HG03159 (cell line): ENCODE data around the gene CIZ1.

Source experiments
- ATAC-seq: cut with Tn5 transposase; IDR thresholded peaks from one replicate; pipeline ENCODE4 v1.9.1; 2021; ENCODE audit warnings: mild to moderate bottlenecking, moderate library complexity; ENCODE audit not compliant: unreplicated experiment

The CIZ1 gene

DNA sequence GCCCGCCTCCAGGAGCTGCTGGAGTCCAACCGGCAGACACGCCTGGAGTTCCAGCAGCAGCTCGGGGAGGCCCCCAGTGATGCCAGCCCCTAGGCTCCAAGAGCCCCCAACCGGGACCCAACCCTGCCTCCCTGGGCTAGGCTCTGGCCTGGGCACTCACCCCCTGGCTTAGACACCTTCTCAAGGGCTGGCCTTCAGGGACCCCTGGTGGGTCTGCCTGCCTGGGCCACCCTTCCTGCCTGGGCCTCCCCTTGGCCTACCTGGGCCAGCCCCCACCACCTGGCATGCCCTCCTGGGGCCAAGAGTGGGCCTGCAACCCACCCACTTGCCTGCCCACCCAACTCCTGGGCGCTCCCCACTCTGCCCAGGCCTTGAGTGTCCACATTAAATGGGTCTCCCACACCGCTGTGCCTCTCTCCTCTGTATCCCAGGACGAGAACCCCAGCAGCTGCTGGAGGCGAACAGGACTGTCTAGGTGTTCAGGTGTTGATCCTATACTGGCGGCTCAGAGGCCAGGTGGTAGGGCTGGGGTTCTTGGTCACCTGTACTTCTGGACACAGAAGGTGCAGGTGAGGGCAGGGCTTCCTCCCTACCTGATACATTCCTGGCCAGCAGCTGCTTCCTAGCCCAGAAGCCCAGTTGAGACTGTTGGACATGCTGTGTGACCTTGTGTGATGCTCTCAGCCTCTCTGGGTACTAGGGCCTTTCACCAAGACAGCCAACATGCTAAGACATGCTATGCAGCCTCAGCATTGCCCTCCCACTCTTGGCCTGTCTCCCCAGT, 27.7 kb downstream of the CIZ1 start:
- no peak for ATAC-seq

DNA sequence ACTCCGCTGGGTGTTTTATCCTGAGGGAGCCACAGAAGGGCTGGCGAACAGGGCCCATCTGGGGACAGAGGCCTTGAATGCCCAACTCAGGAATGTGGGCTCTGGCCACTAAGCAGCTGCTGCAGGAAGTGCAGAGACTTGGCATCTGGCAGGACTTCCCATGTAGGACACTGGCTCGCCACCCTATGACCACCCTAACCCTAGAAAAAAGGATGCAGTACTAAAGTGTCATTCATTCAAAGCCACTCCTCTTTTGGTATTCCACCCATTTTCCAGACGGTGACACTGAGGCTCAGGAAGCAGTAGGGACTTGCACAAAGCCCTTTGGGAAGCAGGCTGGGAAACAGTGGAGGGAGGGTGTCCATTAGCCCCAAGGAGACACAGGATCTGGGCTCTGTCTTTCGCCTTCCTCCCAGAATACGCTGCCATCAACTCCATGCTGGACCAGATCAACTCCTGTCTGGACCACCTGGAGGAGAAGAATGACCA, 28.3 kb downstream of the CIZ1 start:
- no peak for ATAC-seq

DNA sequence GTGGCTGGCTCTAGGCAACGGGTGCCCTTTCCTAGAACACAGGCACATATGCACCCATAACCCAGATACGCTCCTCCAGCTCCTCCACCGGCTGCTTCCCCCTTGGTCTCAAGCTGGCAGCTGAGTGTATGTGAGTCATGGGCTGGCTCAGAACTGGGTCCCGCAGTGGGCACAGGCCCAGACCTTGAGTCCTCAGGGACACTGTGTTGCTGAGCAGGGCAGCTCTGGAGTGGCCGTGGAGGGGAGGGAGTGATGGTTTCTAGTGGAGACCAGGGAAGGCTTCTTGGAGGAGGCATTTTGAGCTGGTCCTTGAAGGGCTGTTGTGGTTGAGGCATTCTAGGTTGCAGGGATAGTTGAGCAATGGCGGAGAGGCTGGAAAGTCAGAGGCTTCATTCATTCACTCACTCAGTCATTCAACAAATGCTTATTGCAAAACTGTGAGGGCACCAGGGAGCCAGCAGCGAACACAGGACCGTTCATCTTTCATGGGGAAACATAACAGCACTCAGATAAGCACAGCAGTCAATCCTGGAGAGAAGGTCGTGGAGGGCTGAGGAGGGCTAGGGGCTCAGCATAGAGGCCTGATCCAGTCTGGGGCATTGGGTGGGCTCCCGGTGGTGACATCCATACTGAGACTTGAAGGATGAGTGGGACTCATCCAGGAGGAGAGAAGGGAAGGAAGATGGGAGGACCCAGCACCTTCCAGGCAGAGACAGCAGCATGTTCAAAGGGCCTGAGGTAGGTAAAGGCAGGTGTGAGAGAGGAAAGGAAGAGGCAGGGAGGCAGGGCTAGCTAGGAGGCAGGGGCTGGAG, 29.0 kb downstream of the CIZ1 start:
- no peak for ATAC-seq

GRCh38 chr9:128161215-128161902, 30.0 kb downstream of the CIZ1 start:
- no peak for ATAC-seq

DNA sequence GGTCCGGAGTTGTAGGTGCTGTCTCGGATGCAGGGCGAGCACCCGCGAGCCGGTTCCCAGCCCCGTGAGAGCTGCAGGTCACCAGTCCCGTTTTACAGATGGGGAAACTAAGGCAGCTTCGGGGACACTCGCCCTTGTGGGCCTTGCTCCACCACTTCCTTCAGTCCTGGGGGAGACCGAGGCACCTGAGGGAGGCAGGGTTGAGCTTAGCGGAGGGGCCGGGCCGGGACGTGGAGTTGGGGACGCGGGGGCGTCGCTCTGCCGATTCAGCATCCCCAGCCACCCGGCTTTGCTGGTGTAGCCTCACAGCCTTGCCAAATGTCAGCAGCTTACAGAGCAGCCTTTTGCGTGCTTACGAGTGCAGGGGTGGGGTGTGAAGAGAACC, 30.8 kb downstream of the CIZ1 start:
- ATAC-seq = peak; percentile 18

- ATAC-seq = peak; percentile 79
Measured at GRCh38 chr9:128159784-128160602, 31.4 kb downstream of the CIZ1 start, which contains the start of gene BBLN. TSS of gene BBLN (plus strand) at chr9:128160265. CDS start at chr9:128160408, 143 bp downstream.

DNA sequence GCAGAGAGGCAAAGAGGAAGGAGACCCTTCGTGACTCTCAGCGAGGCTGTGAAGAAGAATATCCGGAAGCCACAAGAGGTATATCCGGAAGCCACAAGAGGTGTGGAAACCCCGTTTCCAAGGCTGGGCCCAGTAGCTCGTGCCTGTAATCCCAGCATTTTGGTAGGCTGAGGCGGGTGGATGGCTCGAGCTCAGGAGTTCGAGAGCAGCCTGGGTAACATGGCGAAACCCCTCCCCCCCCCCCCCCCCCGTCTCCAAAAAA, 31.9 kb downstream of the CIZ1 start:
- peak; percentile 4 for ATAC-seq

DNA sequence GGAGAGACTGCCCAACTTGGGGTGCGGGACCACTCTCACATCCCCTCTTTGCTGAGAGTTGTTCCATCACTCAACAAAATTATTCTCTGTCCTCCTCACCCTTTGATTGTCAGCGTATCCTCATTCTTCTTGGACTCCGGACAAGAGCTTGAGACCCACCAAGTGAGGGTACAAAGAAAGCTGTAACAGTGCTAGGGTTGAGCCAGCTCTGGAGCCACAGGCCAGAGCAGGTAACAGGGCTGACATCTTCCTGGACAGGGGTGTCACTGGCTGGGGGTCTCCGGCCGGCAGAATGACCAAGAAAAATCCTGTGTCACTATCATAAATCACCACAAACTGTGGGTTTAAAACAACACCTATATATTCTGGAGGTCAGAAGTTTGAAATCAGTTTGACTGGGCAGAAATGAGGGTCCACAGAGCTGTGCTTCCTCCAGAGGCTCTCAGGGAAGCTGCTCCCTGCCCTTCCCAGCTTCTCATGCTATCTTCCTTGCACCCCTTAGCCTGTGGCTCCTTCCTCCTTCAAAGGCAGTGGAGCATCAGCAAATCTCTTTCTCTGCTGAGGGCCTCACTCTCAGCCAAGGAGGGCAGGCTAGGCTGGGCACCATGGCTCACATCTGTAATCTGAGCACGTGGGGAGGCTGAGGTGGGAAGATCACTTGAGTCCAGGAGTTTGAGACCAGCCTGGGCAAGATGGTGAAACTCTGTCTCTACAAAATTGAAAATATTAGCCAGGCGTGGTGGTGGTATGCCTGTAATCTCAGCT, 35.5 kb downstream of the CIZ1 start:
- no peak for ATAC-seq

- no peak for ATAC-seq
Measured at GRCh38 chr9:128153947-128154695, 37.3 kb downstream of the CIZ1 start.

DNA sequence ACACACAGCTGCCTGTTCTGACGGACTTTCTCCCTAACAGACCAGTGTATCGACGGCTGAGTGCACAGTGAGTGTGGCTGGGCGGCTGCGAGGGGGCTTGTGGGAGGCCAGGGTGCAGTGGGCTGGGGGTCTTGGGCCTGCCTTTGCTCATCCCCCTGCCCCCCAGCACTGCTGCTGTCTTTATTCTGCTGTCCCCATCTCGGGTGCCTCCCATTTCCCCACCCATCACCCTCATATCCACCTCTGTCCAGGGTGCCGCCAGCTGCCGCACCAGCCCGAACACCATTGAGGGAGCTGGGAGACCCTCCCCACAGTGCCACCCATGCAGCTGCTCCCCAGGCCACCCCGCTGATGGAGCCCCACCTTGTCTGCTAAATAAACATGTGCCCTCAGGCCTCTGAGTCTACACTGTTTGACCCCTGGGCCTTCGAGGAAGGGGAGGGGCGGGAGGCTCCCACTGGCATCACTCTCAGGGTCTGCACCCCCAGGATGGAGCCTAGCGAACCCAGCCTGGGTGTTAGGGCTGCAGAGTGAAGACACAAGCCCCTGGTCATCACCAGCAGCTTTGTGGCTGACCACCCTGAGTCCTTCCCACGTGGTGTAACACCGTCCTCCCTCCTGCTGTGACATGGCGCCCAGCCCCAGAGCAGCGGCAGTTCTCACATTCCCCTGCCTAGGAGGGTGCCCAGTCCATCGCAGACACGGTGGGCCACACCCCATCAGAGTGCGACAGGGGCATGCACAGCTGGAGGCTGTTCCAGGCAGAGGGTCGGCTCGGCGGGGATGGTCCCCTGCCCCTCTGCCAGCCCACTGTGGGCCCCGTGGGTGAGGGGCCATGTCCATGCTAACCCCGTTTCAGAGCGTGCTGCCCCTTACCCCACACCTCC, 38.1 kb downstream of the CIZ1 start:
- no peak for ATAC-seq

GRCh38 chr9:128152133-128153059, 39.0 kb downstream of the CIZ1 start:
- ATAC-seq = no peak

DNA sequence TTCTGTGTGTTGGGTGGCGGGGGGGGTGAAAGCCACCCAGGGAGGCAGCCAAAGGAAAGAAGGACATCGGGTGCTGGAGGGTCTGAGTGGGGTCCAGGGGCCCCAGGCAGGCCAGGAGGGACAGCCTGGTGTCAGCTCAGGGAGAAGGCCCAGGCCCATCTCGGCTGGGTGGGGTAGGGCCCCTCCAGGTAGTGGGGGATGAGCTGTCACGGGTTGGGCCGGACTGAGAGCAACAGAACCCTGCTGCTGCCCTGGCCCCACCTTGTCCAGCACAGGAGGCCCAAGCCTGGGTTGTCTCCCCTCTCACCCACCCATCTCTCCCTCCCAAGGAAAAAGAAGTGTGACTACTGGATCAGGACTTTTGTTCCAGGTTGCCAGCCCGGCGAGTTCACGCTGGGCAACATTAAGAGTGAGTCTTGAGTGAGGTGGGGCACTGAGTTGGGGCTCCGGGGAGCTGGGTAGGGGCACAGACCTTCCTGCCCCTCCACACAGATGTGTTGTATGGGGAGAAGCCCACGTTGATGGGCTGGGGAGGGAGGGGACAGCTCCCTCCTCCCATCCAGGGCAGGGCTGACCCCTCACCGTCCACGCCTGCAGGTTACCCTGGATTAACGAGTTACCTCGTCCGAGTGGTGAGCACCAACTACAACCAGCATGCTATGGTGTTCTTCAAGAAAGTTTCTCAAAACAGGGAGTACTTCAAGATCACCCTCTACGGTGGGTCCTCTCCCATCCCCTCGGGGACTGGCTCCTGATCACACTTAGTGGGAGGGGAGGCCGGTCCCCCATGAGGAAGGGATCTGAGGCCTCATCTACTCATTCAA, 39.9 kb downstream of the CIZ1 start:
- ATAC-seq = no peak

DNA sequence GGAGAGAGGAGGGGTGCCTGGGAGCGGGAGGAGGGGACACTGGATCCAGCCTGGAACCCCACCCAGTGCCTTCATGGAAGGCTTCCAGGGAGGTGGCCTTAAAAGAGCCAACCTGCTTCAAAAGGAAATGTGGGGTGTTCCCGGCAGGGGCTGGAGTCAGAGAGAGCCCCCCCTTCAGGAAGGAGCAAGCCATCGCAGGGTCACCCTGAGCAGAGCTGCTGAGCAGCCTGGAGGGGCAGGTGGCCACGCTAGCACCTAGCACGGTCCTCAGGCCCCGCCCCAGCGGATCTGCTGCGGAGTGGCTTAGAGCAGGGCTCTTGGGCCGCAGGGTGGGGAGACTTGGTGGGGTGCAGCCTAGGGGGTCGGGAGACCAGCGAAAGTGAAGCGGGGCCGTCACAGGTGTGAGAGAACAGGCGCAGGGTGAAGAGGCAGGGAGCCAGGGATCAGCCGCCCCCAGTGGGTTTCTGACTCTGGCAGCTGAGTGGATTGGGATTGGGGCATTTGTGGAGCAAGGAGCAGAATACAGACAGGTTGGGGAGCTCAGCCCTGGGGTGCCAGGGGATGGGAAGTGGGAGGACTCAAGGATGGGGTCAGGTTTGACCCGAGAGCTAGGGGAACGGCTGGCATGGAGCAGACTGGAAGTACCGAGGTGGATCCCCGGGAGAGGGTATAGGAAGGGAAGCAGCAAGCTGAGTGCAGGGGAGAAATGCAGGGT, 40.6 kb downstream of the CIZ1 start:
- ATAC-seq = no peak

- ATAC-seq = no peak
Measured at GRCh38 chr9:128149951-128150593, 41.3 kb downstream of the CIZ1 start.

DNA sequence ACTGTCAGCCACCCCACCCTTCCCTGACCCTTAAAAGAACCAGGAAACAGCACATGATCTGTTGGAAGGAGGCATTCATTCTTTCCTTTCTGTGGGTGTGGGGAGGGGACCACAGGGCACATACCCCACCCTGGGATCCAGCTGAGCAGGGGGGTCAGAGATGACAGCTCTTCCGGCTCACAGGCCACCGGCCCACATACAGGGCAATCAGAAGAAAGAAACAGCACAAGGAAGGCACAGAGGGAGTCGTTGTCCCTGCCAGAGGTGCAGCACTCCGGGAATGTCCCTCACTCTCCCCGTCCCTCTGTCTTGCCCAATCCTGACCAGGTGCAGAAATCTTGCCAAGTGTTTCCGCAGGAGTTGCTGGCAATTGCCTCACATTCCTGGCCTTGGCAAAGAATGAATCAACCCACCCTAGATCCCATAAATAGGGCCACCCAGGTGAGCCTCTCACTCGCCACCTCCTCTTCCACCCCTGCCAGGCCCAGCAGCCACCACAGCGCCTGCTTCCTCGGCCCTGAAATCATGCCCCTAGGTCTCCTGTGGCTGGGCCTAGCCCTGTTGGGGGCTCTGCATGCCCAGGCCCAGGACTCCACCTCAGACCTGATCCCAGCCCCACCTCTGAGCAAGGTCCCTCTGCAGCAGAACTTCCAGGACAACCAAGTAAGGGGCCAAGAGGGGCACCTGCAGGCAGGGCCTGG, 42.2 kb downstream of the CIZ1 start, which contains the start of gene LCN2:
LCN2 (plus strand) TSS at position 453 of the 701 bp plus-strand sequence; CDS start at position 526, 73 bp downstream.
- ATAC-seq = no peak
